ENCODE data around the gene SUCO. TPM values are rescaled to one million over a fixed set of nuclear protein-coding genes. Genes with fewer than 3 reads are reported as not detected.

SUCO gene
- total RNA-seq (100 to 1,000 TPM; 126 to 139 TPM), polyA plus RNA-seq (ENCODE audit: insufficient read depth, low read depth, low replicate concordance) (47.8 TPM)
- long read RNA-seq, donor 1, partial matches to known transcripts = 12 of 12 reads
- long read RNA-seq, donor 1, other reads (novel, unspliced or antisense) = 0 of 12 reads
- long read RNA-seq, donor 2, partial matches to known transcripts = 16 of 18 reads
- long read RNA-seq, donor 2, other reads (novel, unspliced or antisense) = 0 of 18 reads

DNA sequence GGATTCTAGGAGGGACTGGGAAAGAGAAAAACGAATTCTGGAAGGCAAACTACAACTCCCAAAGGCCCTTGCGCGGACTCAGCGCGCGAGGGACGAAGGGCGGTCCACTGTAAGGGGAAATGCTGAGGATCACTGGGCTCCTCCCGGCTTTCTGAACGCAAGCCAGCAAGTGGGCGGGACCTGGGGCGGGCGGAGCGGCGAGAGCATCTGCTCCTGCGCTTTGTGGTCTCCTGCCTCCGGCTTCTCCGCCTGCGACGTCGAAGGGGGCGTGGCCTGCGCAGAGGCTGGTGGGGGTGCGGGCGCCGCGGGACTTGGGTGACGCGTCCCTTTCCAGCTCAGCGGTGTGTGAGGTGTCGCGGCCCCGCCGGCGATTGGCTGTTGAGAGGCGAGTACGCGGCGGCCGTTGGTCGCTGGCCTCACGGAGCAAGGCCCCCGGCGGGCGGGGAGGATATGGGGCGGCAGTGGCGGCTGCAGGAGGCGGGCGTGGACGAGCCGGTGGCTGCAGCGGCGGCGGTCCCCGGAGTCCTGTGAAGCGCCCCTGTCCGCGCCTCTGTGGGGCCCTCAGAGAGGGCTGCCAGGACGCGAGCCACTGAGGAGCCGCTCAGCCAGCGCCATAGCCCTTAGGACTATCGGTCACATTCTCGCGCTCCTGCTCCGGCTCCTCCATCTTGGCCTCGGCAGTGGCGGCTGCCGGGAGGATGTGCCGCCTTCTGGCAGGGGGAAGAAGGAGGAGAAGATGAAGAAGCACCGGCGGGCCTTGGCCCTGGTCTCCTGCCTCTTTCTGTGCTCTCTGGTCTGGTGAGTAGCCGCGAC is at the start of gene SUCO:
SUCO (plus strand) TSS at position 451 of the 813 bp plus-strand sequence; CDS start at position 737, 286 bp downstream.
- H3K4me3 ChIP-seq = peak within 1 kb of the TSS; percentile 83 to 85
- H3K27ac ChIP-seq = peak within 1 kb of the TSS; percentile 98
- no peaks in the 10 kb centered on the region for H3K27me3 ChIP-seq
- no peaks in the 10 kb centered on the region for H3K9me3 ChIP-seq
- intact Hi-C loops (cut with DNase I; ENCODE audit: low total_unique reads) = no loop called here
- no peaks in the 10 kb centered on the region for H3K36me3 ChIP-seq (ENCODE audit: low read depth, missing control alignments)
- peaks cover 7% of the 10 kb centered on the region for H3K4me1 ChIP-seq
- TF ChIP-seq CTCF (IDR thresholded peaks at IDR 0.05) (no peak), POLR2A (IDR thresholded peaks at IDR 0.05) (peak; percentile 93)
- 0% methylated on average over 45 to 72 of the region's 74 CpGs for WGBS, 2 donors
- peak; percentile 99 for DNase-seq

DNA sequence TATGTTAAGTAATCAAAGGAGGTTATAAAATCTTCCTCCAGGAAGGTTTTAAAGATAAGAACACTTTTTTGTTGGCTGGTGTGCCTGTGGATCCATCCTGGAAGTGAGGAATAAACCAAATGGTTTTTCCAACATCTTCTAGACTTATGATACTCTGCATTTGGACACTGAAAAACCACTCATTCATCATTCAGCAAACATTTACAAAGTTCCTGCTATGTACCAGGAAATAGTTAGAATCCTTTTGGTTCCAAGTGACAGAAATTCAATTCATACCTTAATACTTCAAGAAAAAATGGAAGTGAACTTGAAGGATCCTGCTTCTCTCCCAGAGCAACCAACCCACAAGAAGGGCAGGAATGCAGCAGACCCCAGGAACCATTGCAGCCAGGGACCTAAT is 49.5 kb upstream of the SUCO start:
- Histone ChIP-seq H3K4me3 (no peak overlapping the region), H3K9me3 (no peaks in the 10 kb centered on the region), H3K27ac (no peak overlapping the region), H3K27me3 (no peaks in the 10 kb centered on the region), H3K36me3 (ENCODE audit: low read depth, missing control alignments) (no peaks in the 10 kb centered on the region), H3K4me1 (peaks cover 18% of the 10 kb centered on the region)
- TF ChIP-seq POLR2A (IDR thresholded peaks at IDR 0.05) = no peak
- TF ChIP-seq CTCF (IDR thresholded peaks at IDR 0.05) = no peak
- intact Hi-C loops (cut with DNase I; ENCODE audit: low total_unique reads) = no loop called here
- no peak for DNase-seq

- H3K27me3 ChIP-seq = no peaks in the 10 kb centered on the region
- TF ChIP-seq CTCF (IDR thresholded peaks at IDR 0.05) (no peak), POLR2A (IDR thresholded peaks at IDR 0.05) (no peak)
- no peak for DNase-seq
- H3K36me3 ChIP-seq (ENCODE audit: low read depth, missing control alignments) = no peaks in the 10 kb centered on the region
- peaks cover 18% of the 10 kb centered on the region for H3K4me1 ChIP-seq
- H3K9me3 ChIP-seq = no peaks in the 10 kb centered on the region
- intact Hi-C loops (cut with DNase I; ENCODE audit: low total_unique reads) = no loop called here
- no peak overlapping the region for H3K4me3 ChIP-seq
- no peak overlapping the region for H3K27ac ChIP-seq
These were observed 48.7 kb upstream of the SUCO start for GRCh38 chr1:172484252-172484651.

DNA sequence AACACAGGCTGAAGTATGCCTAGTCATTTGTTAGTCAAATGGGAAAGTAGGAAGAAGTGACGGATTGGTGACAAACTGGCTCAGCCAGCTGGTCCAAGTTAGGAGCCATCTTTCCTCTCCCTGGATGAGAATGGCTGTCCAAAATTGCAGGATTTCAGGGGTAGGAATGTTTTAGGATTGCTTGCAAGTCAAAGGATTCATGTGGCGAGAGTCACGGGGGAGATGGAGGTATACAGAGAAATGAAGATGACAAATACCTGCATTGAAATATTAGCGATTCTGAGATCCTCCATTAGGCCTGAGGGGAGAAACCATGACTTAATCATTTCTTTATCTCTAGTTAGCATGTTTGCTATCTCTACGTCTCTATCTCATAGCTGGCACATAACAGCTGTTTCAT is 47.3 kb upstream of the SUCO start:
- peaks cover 8% of the 10 kb centered on the region for H3K4me1 ChIP-seq
- TF ChIP-seq CTCF (IDR thresholded peaks at IDR 0.05) (no peak), POLR2A (IDR thresholded peaks at IDR 0.05) (no peak)
- no peak overlapping the region for H3K4me3 ChIP-seq
- DNase-seq = no peak
- no peaks in the 10 kb centered on the region for H3K36me3 ChIP-seq (ENCODE audit: low read depth, missing control alignments)
- H3K9me3 ChIP-seq = no peaks in the 10 kb centered on the region
- intact Hi-C loops (cut with DNase I; ENCODE audit: low total_unique reads) = no loop called here
- 67 to 77% methylated on average over 5 of the region's 5 CpGs for WGBS, 2 donors
- H3K27me3 ChIP-seq = no peaks in the 10 kb centered on the region
- no peak overlapping the region for H3K27ac ChIP-seq
